Activated CD8-positive, alpha-beta T cell treated with anti-CD3 and anti-CD28 coated beads, Interleukin-2, amount 10 ng/mL, durations not matched to agents 7 days and 5 days (primary cell): Measurements from ENCODE around the gene SMPD1. TPM values are rescaled to one million over a fixed set of nuclear protein-coding genes. Genes with fewer than 3 reads are reported as not detected.

ENCODE experiments used
- ATAC-seq: fragments of 150-1000 bp; cut with Tn5 transposase; one replicate; pipeline ENCODE4 v1.10.0; 2021; ENCODE audit warnings: moderate library complexity
- CTCF ChIA-PET: fragments of 350-600 bp; sonication (Branson Sonifier 250); formaldehyde crosslinking; loops from one replicate; lab custom pipeline; 2021; ENCODE audit warnings: antibody characterized with exemption; lab: Charles Lee
- POLR2A ChIA-PET: fragments of 350-600 bp; sonication (Branson Sonifier 250); formaldehyde crosslinking; loops from one replicate; lab custom pipeline; 2021; ENCODE audit warnings: antibody characterized with exemption; lab: Charles Lee
- DNase-seq: peaks from one replicate; pipeline ENCODE4 v3.0.0-alpha.2; 2020
- H3K27ac Mint-ChIP-seq: one replicate; pipeline ENCODE4 v1.8.0; 2021; ENCODE audit warnings: mild to moderate bottlenecking, mixed read lengths
- H3K27me3 Mint-ChIP-seq: one replicate; pipeline ENCODE4 v1.8.0; 2021; ENCODE audit warnings: low read depth, mixed read lengths
- H3K36me3 Mint-ChIP-seq: one replicate; pipeline ENCODE4 v1.8.0; 2021; ENCODE audit warnings: low read depth, mixed read lengths
- H3K4me1 Mint-ChIP-seq: one replicate; pipeline ENCODE4 v1.8.0; 2021; ENCODE audit warnings: low read depth, mixed read lengths
- H3K4me3 Mint-ChIP-seq: one replicate; pipeline ENCODE4 v1.8.0; 2021; ENCODE audit warnings: mild to moderate bottlenecking, mixed read lengths
- H3K9me3 Mint-ChIP-seq: one replicate; pipeline ENCODE4 v1.8.0; 2022; ENCODE audit warnings: mixed read lengths; ENCODE audit not compliant: insufficient read depth
- total RNA-seq, 2 experiments: library from RNA; stranded (reverse); gene quantifications; one replicate each; pipeline ENCODE4 v1.2.3, GENCODE V29; 2021

Gene SMPD1
- 10 to 100 TPM; 35.5 to 37.1 TPM for total RNA-seq

- peaks cover 31% of the 10 kb centered on the region for H3K36me3 Mint-ChIP-seq
- CTCF ChIA-PET = interaction anchor here (0.8 to 6.3 kb wide), 13 partner anchors 9 to 293 kb away, joined by 3 to 92 read pairs (median 4); partner anchors contain the start of genes APBB1 and MRPL17
- peak within 1 kb of the TSS; percentile 95 for H3K27ac Mint-ChIP-seq
- peaks cover 57% of the 10 kb centered on the region for H3K4me1 Mint-ChIP-seq
- DNase-seq (peak; percentile 95), ATAC-seq (peak; percentile 92)
- no peaks in the 10 kb centered on the region for H3K9me3 Mint-ChIP-seq
- POLR2A ChIA-PET = interaction anchor here (1.0 to 2.9 kb wide), 6 partner anchors 11 to 222 kb away, joined by 3 to 55 read pairs (median 8); partner anchors contain the start of genes APBB1, ARFIP2, TAF10 and TIMM10B
- H3K27me3 Mint-ChIP-seq = peaks cover 2% of the 10 kb centered on the region
- peak within 1 kb of the TSS; percentile 89 for H3K4me3 Mint-ChIP-seq
Measured at GRCh38 chr11:6389905-6390717, at the start of gene SMPD1. SMPD1 (plus strand) TSS chr11:6390474; CDS start chr11:6390599, 125 bp downstream.

GRCh38 chr11:6345366-6345765 is 44.9 kb upstream of the SMPD1 start:
- DNase-seq = no peak
- Mint-ChIP-seq H3K36me3 (no peaks in the 10 kb centered on the region), H3K9me3 (no peaks in the 10 kb centered on the region), H3K27ac (no peak overlapping the region), H3K4me3 (no peak overlapping the region), H3K4me1 (no peaks in the 10 kb centered on the region), H3K27me3 (peaks cover 6% of the 10 kb centered on the region)
- ChIA-PET CTCF (interaction anchor here (0.9 to 6.6 kb wide), 2 partner anchors 9 to 34 kb away, joined by 3 to 35 read pairs; no protein-coding TSS in a partner anchor), POLR2A (no interaction called here)
- no peak for ATAC-seq

GRCh38 chr11:6350043-6350442 is 40.2 kb upstream of the SMPD1 start:
- H3K4me1 Mint-ChIP-seq = peaks cover 2% of the 10 kb centered on the region
- H3K27ac Mint-ChIP-seq = no peak overlapping the region
- peaks cover 15% of the 10 kb centered on the region for H3K27me3 Mint-ChIP-seq
- no peaks in the 10 kb centered on the region for H3K36me3 Mint-ChIP-seq
- no peak overlapping the region for H3K4me3 Mint-ChIP-seq
- CTCF ChIA-PET = interaction anchor here (0.8 to 5.8 kb wide), 4 partner anchors 8 to 99 kb away, joined by 3 to 100 read pairs (median 4); no protein-coding TSS in a partner anchor
- no peaks in the 10 kb centered on the region for H3K9me3 Mint-ChIP-seq
- POLR2A ChIA-PET = no interaction called here
- ATAC-seq = no peak
- DNase-seq = no peak

- Mint-ChIP-seq H3K4me3 (no peak overlapping the region), H3K4me1 (peaks cover 2% of the 10 kb centered on the region), H3K9me3 (no peaks in the 10 kb centered on the region), H3K36me3 (no peaks in the 10 kb centered on the region), H3K27me3 (peaks cover 12% of the 10 kb centered on the region), H3K27ac (no peak overlapping the region)
- ATAC-seq (no peak), DNase-seq (no peak)
- CTCF ChIA-PET = interaction anchor here (0.8 to 5.8 kb wide), 6 partner anchors 8 to 327 kb away, joined by 3 to 100 read pairs (median 6); no protein-coding TSS in a partner anchor
- POLR2A ChIA-PET = no interaction called here
Measured at GRCh38 chr11:6350486-6350885, 39.8 kb upstream of the SMPD1 start.

GRCh38 chr11:6351782-6352382 is 38.4 kb upstream of the SMPD1 start:
- H3K4me1 Mint-ChIP-seq = peaks cover 2% of the 10 kb centered on the region
- no peaks in the 10 kb centered on the region for H3K36me3 Mint-ChIP-seq
- H3K27me3 Mint-ChIP-seq = peaks cover 9% of the 10 kb centered on the region
- H3K4me3 Mint-ChIP-seq = no peak overlapping the region
- H3K9me3 Mint-ChIP-seq = no peaks in the 10 kb centered on the region
- CTCF ChIA-PET = interaction anchor here (0.8 to 5.8 kb wide), 13 partner anchors 10 to 359 kb away, joined by 3 to 100 read pairs (median 5); no protein-coding TSS in a partner anchor
- POLR2A ChIA-PET = interaction anchor here (1.2 kb wide), 1 partner anchor 57 kb away, joined by 3 read pairs; no protein-coding TSS in a partner anchor
- no peak overlapping the region for H3K27ac Mint-ChIP-seq
- no peak for DNase-seq
- ATAC-seq = no peak

GRCh38 chr11:6353367-6353987 is 36.8 kb upstream of the SMPD1 start:
- no peak overlapping the region for H3K4me3 Mint-ChIP-seq
- H3K4me1 Mint-ChIP-seq = peaks cover 2% of the 10 kb centered on the region
- CTCF ChIA-PET = interaction anchor here (0.6 to 5.8 kb wide), 39 partner anchors 9 to 458 kb away, joined by 3 to 100 read pairs (median 7); partner anchors contain the start of genes CAVIN3 and SMPD1
- H3K27ac Mint-ChIP-seq = no peak overlapping the region
- H3K36me3 Mint-ChIP-seq = no peaks in the 10 kb centered on the region
- H3K27me3 Mint-ChIP-seq = peaks cover 9% of the 10 kb centered on the region
- no peaks in the 10 kb centered on the region for H3K9me3 Mint-ChIP-seq
- DNase-seq (peak; percentile 66), ATAC-seq (peak; percentile 91)
- POLR2A ChIA-PET = no interaction called here

GRCh38 chr11:6354651-6355485 is 35.4 kb upstream of the SMPD1 start:
- Mint-ChIP-seq H3K27ac (no peak overlapping the region), H3K9me3 (no peaks in the 10 kb centered on the region), H3K4me3 (no peak overlapping the region), H3K27me3 (peaks cover 9% of the 10 kb centered on the region), H3K4me1 (peaks cover 2% of the 10 kb centered on the region), H3K36me3 (no peaks in the 10 kb centered on the region)
- no peak for DNase-seq
- ChIA-PET CTCF (interaction anchor here (0.7 to 5.8 kb wide), 24 partner anchors 8 to 331 kb away, joined by 3 to 100 read pairs (median 8); partner anchors contain the start of gene CAVIN3), POLR2A (no interaction called here)
- no peak for ATAC-seq

- ATAC-seq (no peak), DNase-seq (no peak)
- H3K4me3 Mint-ChIP-seq = no peak overlapping the region
- H3K27ac Mint-ChIP-seq = no peak overlapping the region
- H3K9me3 Mint-ChIP-seq = no peaks in the 10 kb centered on the region
- POLR2A ChIA-PET = no interaction called here
- peaks cover 11% of the 10 kb centered on the region for H3K27me3 Mint-ChIP-seq
- H3K4me1 Mint-ChIP-seq = peaks cover 2% of the 10 kb centered on the region
- CTCF ChIA-PET = interaction anchor here (1.4 kb wide), 1 partner anchor 34 kb away, joined by 5 read pairs; no protein-coding TSS in a partner anchor
- no peaks in the 10 kb centered on the region for H3K36me3 Mint-ChIP-seq
Measured at GRCh38 chr11:6356503-6357055, 33.7 kb upstream of the SMPD1 start.

GRCh38 chr11:6357222-6357621 is 33.1 kb upstream of the SMPD1 start:
- no peak overlapping the region for H3K27ac Mint-ChIP-seq
- DNase-seq (no peak), ATAC-seq (no peak)
- no peaks in the 10 kb centered on the region for H3K9me3 Mint-ChIP-seq
- no peaks in the 10 kb centered on the region for H3K36me3 Mint-ChIP-seq
- POLR2A ChIA-PET = no interaction called here
- CTCF ChIA-PET = interaction anchor here (1.4 kb wide), 1 partner anchor 35 kb away, joined by 5 read pairs; no protein-coding TSS in a partner anchor
- H3K4me3 Mint-ChIP-seq = no peak overlapping the region
- peaks cover 6% of the 10 kb centered on the region for H3K27me3 Mint-ChIP-seq
- H3K4me1 Mint-ChIP-seq = peaks cover 2% of the 10 kb centered on the region

- H3K4me1 Mint-ChIP-seq = no peaks in the 10 kb centered on the region
- H3K4me3 Mint-ChIP-seq = no peak overlapping the region
- no peaks in the 10 kb centered on the region for H3K36me3 Mint-ChIP-seq
- no peak for ATAC-seq
- no peak overlapping the region for H3K27ac Mint-ChIP-seq
- CTCF ChIA-PET = interaction anchor here (1.1 to 7.3 kb wide), 5 partner anchors 8 to 762 kb away, joined by 3 to 108 read pairs (median 3); partner anchors contain the start of gene FHIP1B
- no peaks in the 10 kb centered on the region for H3K9me3 Mint-ChIP-seq
- no peak for DNase-seq
- POLR2A ChIA-PET = no interaction called here
- H3K27me3 Mint-ChIP-seq = peaks cover 2% of the 10 kb centered on the region
Measured at GRCh38 chr11:6360183-6360582, 30.1 kb upstream of the SMPD1 start.
